GM18951 (cell line): Measurements from ENCODE around the gene RPL6.
"Not testable (repeated sequence)": the region's sequence is repeated elsewhere in the genome, so short reads cannot be mapped to it uniquely, and the experiment has no call there.

Experiments used
- POLR2A ChIP-seq: IDR thresholded peaks from 4 replicates; pipeline ENCODE4 v1.6.1; 2011; ENCODE audit warnings: mild to moderate bottlenecking; ENCODE audit not compliant: insufficient read length, insufficient read depth; ENCODE audit errors: extremely low read depth
- in situ Hi-C: fragments of 300-500 bp; cut with MboI; formaldehyde crosslinking; loops from one replicate; pipeline ENCODE4 v1.12.0; 2022; ENCODE audit warnings: low sequenced_read_pairs, mixed read lengths, inconsistent platforms; ENCODE audit not compliant: unreplicated experiment

RPL6 gene

DNA sequence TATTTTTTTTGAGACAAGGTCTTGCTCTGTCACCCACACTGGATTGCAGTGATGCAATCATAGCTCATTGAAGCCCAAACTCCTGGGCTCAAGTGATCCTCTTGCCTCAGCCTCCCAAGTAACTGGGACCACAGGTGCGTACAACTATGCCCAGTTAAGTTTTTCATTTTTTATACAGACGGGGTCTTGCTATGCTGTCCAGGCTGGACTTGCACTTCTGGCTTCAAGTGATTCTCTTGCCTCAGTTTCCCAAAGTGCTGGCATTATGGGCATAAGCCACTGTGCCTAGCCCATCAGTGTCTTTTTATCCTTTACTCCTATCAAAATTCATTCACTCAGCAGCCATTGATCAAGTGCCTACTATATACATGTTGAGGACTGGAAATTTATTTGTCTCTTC, 18.4 kb upstream of the RPL6 start:
- in situ Hi-C loops = no loop called here
- no peak for TF ChIP-seq POLR2A

DNA sequence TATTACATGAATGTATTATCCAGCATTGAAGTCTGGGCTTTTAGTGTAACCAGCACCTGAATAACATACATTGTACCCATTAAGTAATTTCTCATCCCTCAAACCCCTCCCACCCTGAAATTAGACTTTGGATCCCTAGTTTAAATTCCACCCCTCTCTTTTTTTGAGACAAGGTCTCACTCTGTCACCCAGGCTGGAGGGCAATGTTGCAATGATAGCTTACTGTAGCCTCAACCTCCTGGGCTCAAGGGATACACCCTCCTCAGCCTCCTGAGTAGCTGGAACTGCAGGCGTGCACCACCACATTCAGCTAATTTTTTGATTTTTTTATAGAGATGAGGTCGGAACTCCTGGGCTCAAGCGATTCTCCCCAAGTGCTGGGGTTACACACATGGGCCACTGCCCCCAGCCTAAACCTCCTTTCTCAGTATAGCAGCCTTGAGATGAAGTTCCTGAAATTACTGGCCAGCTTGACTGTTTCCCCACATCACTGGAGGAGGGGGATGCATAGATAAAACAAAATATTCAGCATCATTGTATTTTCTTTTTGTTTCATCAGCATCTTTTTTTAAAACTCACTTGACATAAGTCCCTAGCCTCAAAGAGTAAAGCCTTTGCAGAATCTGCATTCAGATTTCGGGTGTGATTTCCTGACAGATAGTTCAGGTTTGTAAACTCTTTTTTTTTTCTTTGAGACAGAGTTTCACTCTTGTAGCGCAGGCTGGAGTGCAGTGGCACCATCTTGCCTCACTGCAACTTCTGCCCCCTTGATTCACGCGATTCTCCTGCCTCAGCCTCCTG, 16.4 kb upstream of the RPL6 start:
- TF ChIP-seq POLR2A = no peak
- in situ Hi-C loops = no loop called here

GRCh38 chr12:112424126-112424525, 14.7 kb upstream of the RPL6 start:
- TF ChIP-seq POLR2A = no peak
- in situ Hi-C loops = no loop called here

GRCh38 chr12:112422531-112422930, 13.1 kb upstream of the RPL6 start:
- in situ Hi-C loops = no loop called here
- TF ChIP-seq POLR2A = no peak

GRCh38 chr12:112421363-112421762, 12.0 kb upstream of the RPL6 start:
- in situ Hi-C loops = no loop called here
- TF ChIP-seq POLR2A = no peak

- in situ Hi-C loops = no loop called here
Observed at GRCh38 chr12:112420740-112421139, 11.3 kb upstream of the RPL6 start.

GRCh38 chr12:112419297-112420133, 10.1 kb upstream of the RPL6 start:
- in situ Hi-C loops = no loop called here
- TF ChIP-seq POLR2A = no peak

More at GRCh38 chr12:112420740-112421139, 11.3 kb upstream of the RPL6 start:
- no peak for TF ChIP-seq POLR2A

- TF ChIP-seq POLR2A = peak; percentile 98
- in situ Hi-C loops = no loop called here
Observed at GRCh38 chr12:112418608-112419296, 9.3 kb upstream of the RPL6 start, which contains the start of gene PTPN11. Gene PTPN11 (plus strand): TSS chr12:112418947. CDS start chr12:112419112, 165 bp downstream.

GRCh38 chr12:112418273-112418607, 8.8 kb upstream of the RPL6 start:
- in situ Hi-C loops = no loop called here
- no peak for TF ChIP-seq POLR2A

DNA sequence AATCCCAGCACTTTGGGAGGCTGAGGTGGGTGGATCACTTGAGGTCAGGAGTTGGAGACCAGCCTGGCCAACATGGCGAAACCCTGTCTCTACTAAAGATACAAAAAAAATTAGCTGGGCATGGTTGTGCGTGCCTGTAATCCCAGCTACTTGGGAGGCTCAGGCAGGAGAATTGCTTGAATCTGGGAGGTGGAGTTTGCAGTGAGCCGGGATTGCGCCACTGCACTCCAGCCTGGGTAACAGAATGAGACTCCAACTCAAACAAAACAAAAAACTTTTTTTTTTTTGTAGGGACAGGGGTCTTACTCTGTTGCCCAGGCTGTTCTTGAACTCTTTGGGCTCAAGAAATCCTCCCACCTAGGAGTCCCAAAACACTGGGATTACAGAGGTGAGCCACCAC, 6.1 kb upstream of the RPL6 start:
- in situ Hi-C loops = not testable (repeated sequence)

- in situ Hi-C loops = no loop called here
- no peak for TF ChIP-seq POLR2A
Observed at GRCh38 chr12:112413855-112414625, 4.6 kb upstream of the RPL6 start.

DNA sequence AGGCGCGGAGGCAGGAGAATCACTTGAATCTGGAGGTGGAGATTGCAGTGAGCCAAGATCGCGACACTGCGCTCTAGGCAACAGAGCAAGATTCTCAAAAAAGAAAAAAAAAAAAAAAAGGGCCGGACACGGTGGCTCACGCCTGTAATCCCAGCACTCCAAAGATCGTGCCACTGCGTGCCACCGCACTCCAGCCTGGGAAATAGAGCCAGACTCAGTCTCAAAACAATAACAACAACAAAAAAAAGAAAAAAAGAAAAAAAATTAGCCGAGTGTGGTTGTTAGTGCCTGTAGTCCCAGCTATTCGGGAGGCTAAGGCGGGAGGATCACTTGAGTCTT, 470 bp upstream of the RPL6 start:
- in situ Hi-C loops = no loop called here
- TF ChIP-seq POLR2A = no peak

- no peak for TF ChIP-seq POLR2A
- in situ Hi-C loops = no loop called here
Observed at GRCh38 chr12:112408621-112409020, 784 bp downstream of the RPL6 start.

- in situ Hi-C loops = not testable (repeated sequence)
Observed at GRCh38 chr12:112407683-112408082, 1.7 kb downstream of the RPL6 start.
